HCT116 (cell line): ENCODE data around the gene COX15. TPM values are rescaled to one million over a fixed set of nuclear protein-coding genes. Genes with fewer than 3 reads are reported as not detected.

Experiments used
- ATAC-seq: fragments of 200-7000 bp; cut with Tn5 transposase; 2 replicates; pipeline ENCODE4 v1.9.1; 2020; ENCODE audit warnings: mild to moderate bottlenecking, moderate library complexity
- Bru-seq: library from RNA; stranded (reverse); fragments of 400-500 nt; gene quantifications from one replicate; lab custom pipeline; 2021; lab: Mats Ljungman, UMichigan
- BruChase-seq, 2 experiments: library from RNA; stranded (reverse); fragments of 400-500 nt; gene quantifications; one replicate each; lab custom pipeline; 2021; lab: Mats Ljungman, UMichigan
- BruUV-seq: library from RNA; stranded (reverse); fragments of 400-500 nt; replicated peaks from 2 replicates; lab custom pipeline; 2021; lab: Mats Ljungman, UMichigan
- CTCF ChIA-PET: fragments of 300-600 bp; sonication (Branson Sonifier 250); formaldehyde crosslinking; loops from one replicate; lab custom pipeline; 2021; ENCODE audit warnings: antibody characterized with exemption; lab: Charles Lee
- POLR2A ChIA-PET: fragments of 300-600, 350-600 bp; sonication (Branson Sonifier 250); formaldehyde crosslinking; loops from one replicate; lab custom pipeline; 2021; ENCODE audit warnings: antibody characterized with exemption; lab: Charles Lee
- RAD21 ChIA-PET, 2 experiments: fragments of 300-600 bp; sonication (Branson Sonifier 250); formaldehyde crosslinking; loops; one replicate each; lab custom pipeline; 2023; ENCODE audit warnings: low total read pairs in 2 of 2; ENCODE audit not compliant: uncharacterized antibody in 2 of 2, unreplicated experiment in 2 of 2, low non-redundant PET in 1 of 2; lab: Charles Lee
- DNase-seq: peaks from one replicate; pipeline ENCODE4 v3.0.0-alpha.2; 2010; ENCODE audit warnings: low read depth, low spot score
- H2AFZ ChIP-seq: fragments of 200-600 bp; shearing (Covaris generic), sonication (generic); 2 replicates; pipeline ENCODE4 v1.6.1; 2017; ENCODE audit warnings: low read depth, mixed run types, mixed read lengths, antibody characterized with exemption, low read length; ENCODE audit not compliant: poor library complexity, severe bottlenecking
- H3K27ac ChIP-seq: 2 replicates; pipeline ENCODE4 v1.5.1; 2012; ENCODE audit warnings: low read depth, low read length
- H3K27me3 ChIP-seq: fragments of 200-600 bp; sonication (generic); 2 replicates; pipeline ENCODE4 v1.6.1; 2016; ENCODE audit warnings: mixed run types, low read length, mixed read lengths; ENCODE audit not compliant: insufficient read depth
- H3K36me3 ChIP-seq, 2 experiments: fragments of 200-500 bp in 1 of 2; fragments of 200-600 bp in 1 of 2; sonication (Bioruptor generic) in 1 of 2; sonication (generic) in 1 of 2; 2 replicates each; pipeline versions ENCODE4 v1.5.1 to v1.6.1; 2014 to 2016; ENCODE audit warnings: low read length in 2 of 2, inconsistent platforms in 1 of 2, mixed read lengths in 1 of 2, mixed run types in 1 of 2; ENCODE audit not compliant: insufficient read depth in 2 of 2, control insufficient read depth in 1 of 2
- H3K4me1 ChIP-seq, 2 experiments: fragments of 200-600 bp in 1 of 2; sonication (generic) in 1 of 2; 2 replicates each; pipeline versions ENCODE4 v1.5.1 to v1.6.1; 2012 to 2017; ENCODE audit warnings: low read length in 2 of 2, inconsistent platforms in 1 of 2, mild to moderate bottlenecking in 1 of 2, mixed read lengths in 1 of 2, mixed run types in 1 of 2, moderate library complexity in 1 of 2; ENCODE audit not compliant: insufficient read depth in 2 of 2, control insufficient read depth in 1 of 2
- H3K4me2 ChIP-seq: fragments of 200-600 bp; sonication (generic); 2 replicates; pipeline ENCODE4 v1.6.1; 2017; ENCODE audit warnings: mixed run types, low read length, mixed read lengths
- H3K4me3 ChIP-seq, 2 experiments: fragments of 200-600 bp in 1 of 2; sonication (generic) in 1 of 2; replicated peaks in 1 of 2; 2 replicates each; pipeline ENCODE4 v1.5.1; 2011 to 2016; ENCODE audit warnings: low read length in 2 of 2, control low read depth in 1 of 2, low read depth in 1 of 2, mild to moderate bottlenecking in 1 of 2, mixed read lengths in 1 of 2, mixed run types in 1 of 2
- H3K79me2 ChIP-seq: fragments of 200-600 bp; sonication (generic); 2 replicates; pipeline ENCODE4 v1.6.1; 2017; ENCODE audit warnings: mild to moderate bottlenecking, mixed run types, low read length, moderate library complexity, mixed read lengths; ENCODE audit not compliant: insufficient read depth
- H3K9ac ChIP-seq: fragments of 200-600 bp; sonication (generic); 2 replicates; pipeline ENCODE4 v1.6.1; 2016; ENCODE audit warnings: low read length, mixed read lengths
- H3K9me2 ChIP-seq: fragments of 200-600 bp; sonication (generic), shearing (Covaris generic); 2 replicates; pipeline ENCODE4 v1.6.1; 2017; ENCODE audit warnings: mixed run types, mild to moderate bottlenecking, moderate library complexity; ENCODE audit not compliant: insufficient read depth
- H3K9me3 ChIP-seq, 2 experiments: fragments of 200-500 bp in 1 of 2; fragments of 200-600 bp in 1 of 2; sonication (Bioruptor generic) in 1 of 2; sonication (generic) in 1 of 2; 2 replicates each; pipeline ENCODE4 v1.6.1; 2014 to 2017; ENCODE audit warnings: low read length in 2 of 2, mixed read lengths in 2 of 2, inconsistent platforms in 1 of 2, low read depth in 1 of 2, mild to moderate bottlenecking in 1 of 2, mixed run types in 1 of 2, moderate library complexity in 1 of 2; ENCODE audit not compliant: control insufficient read depth in 1 of 2, insufficient read depth in 1 of 2
- H4K20me1 ChIP-seq: fragments of 200-600 bp; sonication (generic), shearing (Covaris generic); 2 replicates; pipeline ENCODE4 v1.6.1; 2017; ENCODE audit warnings: mixed run types, mild to moderate bottlenecking, moderate library complexity; ENCODE audit not compliant: insufficient read depth
- ATF3 ChIP-seq: IDR thresholded peaks from 2 replicates; pipeline ENCODE4 v1.6.1; 2012
- CBX3 ChIP-seq: IDR thresholded peaks from 2 replicates; pipeline ENCODE4 v1.6.1; 2012; ENCODE audit warnings: low read depth
- CEBPB ChIP-seq: IDR thresholded peaks from 2 replicates; pipeline ENCODE4 v1.6.1; 2012; ENCODE audit warnings: low read depth
- CTCF ChIP-seq, 3 experiments: fragments of 200-600 bp in 1 of 3; sonication (generic) in 1 of 3; IDR thresholded peaks in 2 of 3; conservative IDR thresholded peaks in 1 of 3; 2 replicates each; pipeline ENCODE4 v1.5.1; 2012 to 2017; ENCODE audit warnings: low read depth in 2 of 3, low read length in 2 of 3, antibody characterized with exemption in 1 of 3, borderline replicate concordance in 1 of 3, control low read depth in 1 of 3, mild to moderate bottlenecking in 1 of 3, mixed read lengths in 1 of 3, mixed run types in 1 of 3, moderate library complexity in 1 of 3; ENCODE audit not compliant: insufficient read depth in 1 of 3
- EGR1 ChIP-seq: IDR thresholded peaks from 2 replicates; pipeline ENCODE4 v1.6.1; 2012; ENCODE audit warnings: low read depth
- ELF1 ChIP-seq: IDR thresholded peaks from 2 replicates; pipeline ENCODE4 v1.6.1; 2012; ENCODE audit warnings: low read depth, borderline replicate concordance
- EZH2 ChIP-seq: fragments of 200-600 bp; sonication (generic); IDR thresholded peaks from 2 replicates; pipeline ENCODE4 v1.6.1; 2017; ENCODE audit warnings: antibody characterized with exemption, mixed run types
- EZH2phosphoT487 ChIP-seq: fragments of 200-600 bp; IDR thresholded peaks from 2 replicates; pipeline ENCODE4 v1.6.1; 2018; ENCODE audit warnings: antibody characterized with exemption, borderline replicate concordance
- JUND ChIP-seq: IDR thresholded peaks from 2 replicates; pipeline ENCODE4 v1.6.1; 2012
- MAX ChIP-seq: IDR thresholded peaks from 2 replicates; pipeline ENCODE4 v1.6.1; 2012
- POLR2A ChIP-seq: IDR thresholded peaks from 2 replicates; pipeline ENCODE4 v1.7.0; 2011; ENCODE audit warnings: borderline replicate concordance; ENCODE audit not compliant: insufficient read depth, insufficient read length; ENCODE audit errors: extremely low read depth
- REST ChIP-seq: IDR thresholded peaks from 2 replicates; pipeline ENCODE4 v1.6.1; 2012; ENCODE audit warnings: low read depth
- SIN3A ChIP-seq: IDR thresholded peaks from 2 replicates; pipeline ENCODE4 v1.6.1; 2012; ENCODE audit warnings: low read depth
- SP1 ChIP-seq: IDR thresholded peaks from 2 replicates; pipeline ENCODE4 v1.6.1; 2012; ENCODE audit warnings: low read depth
- SRF ChIP-seq: IDR thresholded peaks from 2 replicates; pipeline ENCODE4 v1.6.1; 2012; ENCODE audit warnings: low read depth
- TCF7L2 ChIP-seq: IDR thresholded peaks from 2 replicates; pipeline ENCODE4 v1.7.0; 2011; ENCODE audit warnings: borderline replicate concordance, inconsistent platforms; ENCODE audit not compliant: insufficient read depth, insufficient read length; ENCODE audit errors: extremely low read depth
- YY1 ChIP-seq: IDR thresholded peaks from 2 replicates; pipeline ENCODE4 v1.6.1; 2011; ENCODE audit warnings: low read length, low read depth, moderate library complexity, mild to moderate bottlenecking; ENCODE audit not compliant: insufficient replicate concordance; ENCODE audit errors: extremely low read depth
- ZFX ChIP-seq: fragments of 450-650 bp; IDR thresholded peaks from 2 replicates; pipeline ENCODE4 v1.6.1; 2017
- ZNF274 ChIP-seq: fragments of 200-500 bp; sonication (Bioruptor generic); IDR thresholded peaks from 2 replicates; pipeline ENCODE4 v1.6.1; 2014; ENCODE audit warnings: mild to moderate bottlenecking, low read depth, low read length, inconsistent platforms
- intact Hi-C: fragments of 100-400 bp; cut with micrococcal nuclease; formaldehyde crosslinking; loops from 2 replicates; pipeline ENCODE4 v1.10.0; 2022
- long read RNA-seq: library from polyadenylated mRNA; unstranded; transcript quantifications from one replicate; pipeline ENCODE4 v2.0.0, GENCODE V29; 2021; ENCODE audit not compliant: unreplicated experiment
- polyA plus RNA-seq: library from polyadenylated mRNA; unstranded; fragments of >200 nt; gene quantifications from 2 replicates; pipeline ENCODE4 v1.2.1, GENCODE V29; 2012; ENCODE audit warnings: missing spikeins
- total RNA-seq: library from RNA; stranded (reverse); gene quantifications from one replicate; pipeline ENCODE4 v1.2.1, GENCODE V29; 2021; ENCODE audit not compliant: unreplicated experiment

COX15 gene
- 79.6 TPM for total RNA-seq
- 29.8 and 41.4 TPM in 2 replicates for polyA plus RNA-seq
- percentile 92 among the genes with signal in this experiment for Bru-seq, nascent RNA
- percentile 99 among the genes with signal in this experiment for BruChase-seq, experiment 1, labeled RNA remaining after a 6-hour chase
- percentile 99 among the genes with signal in this experiment for BruChase-seq, experiment 2, labeled RNA remaining after a 2-hour chase
- long read RNA-seq, transcript COX15-201 (9 exons, 2,356 nt), result major isoform, 120 of 151 reads
- long read RNA-seq, partial matches to known transcripts, result 9 of 151 reads
- long read RNA-seq, other reads (novel, unspliced or antisense), result 18 of 151 reads

GRCh38 chr10:99732033-99732842 lies at the start of gene COX15, which contains the start of gene CUTC:
TSS of gene COX15 (minus strand) at chr10:99732127. CDS start at chr10:99732049, 78 bp downstream.
TSS of gene CUTC (plus strand) at chr10:99732234. CDS start at chr10:99732349, 115 bp downstream.
- H3K79me2 ChIP-seq, result peaks cover 72% of the 10 kb centered on the region
- peak within 1 kb of the TSS; percentile 76 for H3K4me2 ChIP-seq
- H3K4me1 ChIP-seq, result peaks cover 15 to 16% of the 10 kb centered on the region in 2 experiments; a peak in 3 of 4 replicates
- H3K27me3 ChIP-seq, result no peaks in the 10 kb centered on the region
- no peaks in the 10 kb centered on the region for H3K9me3 ChIP-seq
- H3K9me2 ChIP-seq, result no peaks in the 10 kb centered on the region
- no peaks in the 10 kb centered on the region for H4K20me1 ChIP-seq
- RAD21 ChIA-PET, result interaction anchor here (0.7 to 1.8 kb wide), 7 partner anchors 10 to 1482 kb away, joined by 3 to 6 read pairs (median 4); no protein-coding TSS in a partner anchor
- H3K9ac ChIP-seq, result peak within 1 kb of the TSS; percentile 83
- DNase-seq (peak; percentile 97), ATAC-seq (peak; percentile 88)
- CTCF ChIA-PET, result interaction anchor here (0.6 to 1.8 kb wide), 12 partner anchors 9 to 312 kb away, joined by 3 to 8 read pairs (median 4); partner anchors contain the start of gene ENTPD7
- H3K4me3 ChIP-seq, result peak within 1 kb of the TSS; percentile 80 to 94
- TSS peak; percentile 76 for BruUV-seq
- H2AFZ ChIP-seq, result peak within 1 kb of the TSS; percentile 13
- POLR2A ChIA-PET, result interaction anchor here (0.6 to 2.9 kb wide), 14 partner anchors 9 to 301 kb away, joined by 3 to 19 read pairs (median 6); partner anchors contain the start of genes ABCC2 and GOT1
- intact Hi-C loops, result loop anchor here (1.0 to 10.0 kb wide), 3 partner anchors 47 to 453 kb away; partner anchors contain the start of genes ERLIN1 and GOT1
- H3K36me3 ChIP-seq, result peaks cover 28 to 31% of the 10 kb centered on the region in 2 experiments
- H3K27ac ChIP-seq, result peak within 1 kb of the TSS; percentile 99
- TF ChIP-seq ELF1, result peak; percentile 88
- peak; percentile 75; the same call in 1 of the 2 replicates for TF ChIP-seq CBX3
- TF ChIP-seq ZFX, result peak; percentile 48; the same call in 1 of the 2 replicates
- TF ChIP-seq EZH2, result no peak
- TF ChIP-seq ZNF274, result no peak
- peak; percentile 95 for TF ChIP-seq POLR2A
- peak; percentile 91 for TF ChIP-seq SIN3A
- peak in 2 of 3 experiments; percentile 60 to 72; a peak in 4 of 6 replicates for TF ChIP-seq CTCF (IDR thresholded peaks at IDR 0.05 in 2 of 3, conservative IDR thresholded peaks at IDR 0.05 in 1 of 3; ENCODE audit: borderline replicate concordance in 1 of 3, insufficient read depth in 1 of 3, low read depth in 2 of 3, low read length in 2 of 3)
- TF ChIP-seq SP1, result peak; percentile 3; the same call in 1 of the 2 replicates
- TF ChIP-seq ATF3, result no peak
- no peak for TF ChIP-seq EZH2phosphoT487
- peak; percentile 67 for TF ChIP-seq TCF7L2
- peak; percentile 82 for TF ChIP-seq YY1
- TF ChIP-seq JUND, result no peak
- TF ChIP-seq EGR1, result peak; percentile 85
- peak; percentile 92 for TF ChIP-seq MAX
- no peak for TF ChIP-seq SRF
- no peak for TF ChIP-seq REST
- TF ChIP-seq CEBPB, result no peak
